ENCODE measurements around the gene NPTN.
"Not testable (repeated sequence)": the region's sequence is repeated elsewhere in the genome, so short reads cannot be mapped to it uniquely, and the experiment has no call there.

Gene NPTN

DNA sequence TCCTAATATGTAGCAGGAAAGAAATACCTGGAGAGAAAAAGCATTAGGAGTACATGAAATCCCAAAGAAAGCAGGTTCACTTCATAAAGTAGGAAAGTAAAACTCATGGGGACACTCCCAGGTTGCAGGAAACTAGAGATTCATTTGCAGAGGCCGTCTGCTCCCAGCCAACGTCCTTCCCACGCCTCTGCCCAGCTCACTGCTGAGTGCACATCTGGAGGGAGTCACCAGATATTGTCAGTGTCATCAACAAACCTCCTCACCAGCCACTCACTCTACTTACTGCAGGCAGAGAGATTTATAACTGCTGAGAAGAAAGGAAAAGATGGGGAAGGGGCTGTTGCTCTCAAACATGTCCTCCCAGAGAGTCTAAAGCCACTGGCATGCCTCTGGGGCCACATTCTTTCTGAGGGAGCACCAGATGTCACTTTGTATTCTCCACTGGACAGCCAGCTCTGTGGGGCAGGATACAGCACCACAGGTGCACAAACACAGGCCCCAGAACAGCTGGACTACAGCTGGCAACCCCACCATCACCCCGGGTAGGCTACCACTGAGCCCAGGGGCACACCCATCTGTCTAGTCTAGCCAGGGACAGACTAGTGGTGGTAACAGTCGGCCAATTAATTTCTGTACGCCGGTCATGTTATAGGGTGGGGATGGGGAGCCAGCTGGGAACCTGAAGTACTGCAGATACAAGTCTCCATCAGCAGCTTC lies 64.5 kb downstream of the NPTN start:
- TF ChIP-seq POLR2A (IDR thresholded peaks at IDR 0.05; ENCODE audit: low read depth, low read length) (no peak), POU2F2 (IDR thresholded peaks at IDR 0.05; ENCODE audit: low read depth, low read length) (no peak), POLR2AphosphoS5 (IDR thresholded peaks at IDR 0.05; ENCODE audit: low read depth, low read length) (no peak), PAX5 (IDR thresholded peaks at IDR 0.05; ENCODE audit: insufficient read depth, low read length, severe bottlenecking) (no peak), SPI1 (IDR thresholded peaks at IDR 0.05; ENCODE audit: low read depth, low read length) (no peak), TAF1 (IDR thresholded peaks at IDR 0.05; ENCODE audit: low read depth, low read length) (no peak)
- FAIRE-seq (no peak), DNase-seq (ENCODE audit: insufficient read length, low spot score) (no peak)

DNA sequence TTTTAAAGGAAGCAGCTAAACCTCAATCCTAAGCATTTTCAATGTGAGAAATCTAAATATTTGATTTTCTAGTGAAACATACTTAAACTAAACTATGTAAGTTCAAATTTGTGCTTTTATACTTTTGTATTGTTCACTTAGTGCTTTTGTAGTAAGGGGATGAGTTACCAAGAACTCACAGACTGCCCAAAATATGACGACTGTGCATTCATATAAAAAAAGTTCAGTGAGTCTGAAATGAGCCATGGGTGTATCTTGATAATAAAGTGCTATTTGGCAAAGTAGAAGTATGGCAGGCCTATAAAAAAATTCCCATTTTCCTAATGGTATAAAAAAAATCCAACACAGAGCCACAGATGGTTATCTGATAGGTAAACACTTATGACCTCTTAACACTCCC lies 66.2 kb downstream of the NPTN start:
- DNase-seq (ENCODE audit: insufficient read length, low spot score) (no peak), FAIRE-seq (no peak)
- no peak for TF ChIP-seq POU2F2 (IDR thresholded peaks at IDR 0.05; ENCODE audit: low read depth, low read length)
- TF ChIP-seq TAF1 (IDR thresholded peaks at IDR 0.05; ENCODE audit: low read depth, low read length), result no peak
- TF ChIP-seq POLR2A (IDR thresholded peaks at IDR 0.05; ENCODE audit: low read depth, low read length), result no peak
- TF ChIP-seq PAX5 (IDR thresholded peaks at IDR 0.05; ENCODE audit: insufficient read depth, low read length, severe bottlenecking), result no peak
- no peak for TF ChIP-seq SPI1 (IDR thresholded peaks at IDR 0.05; ENCODE audit: low read depth, low read length)
- no peak for TF ChIP-seq POLR2AphosphoS5 (IDR thresholded peaks at IDR 0.05; ENCODE audit: low read depth, low read length)

DNA sequence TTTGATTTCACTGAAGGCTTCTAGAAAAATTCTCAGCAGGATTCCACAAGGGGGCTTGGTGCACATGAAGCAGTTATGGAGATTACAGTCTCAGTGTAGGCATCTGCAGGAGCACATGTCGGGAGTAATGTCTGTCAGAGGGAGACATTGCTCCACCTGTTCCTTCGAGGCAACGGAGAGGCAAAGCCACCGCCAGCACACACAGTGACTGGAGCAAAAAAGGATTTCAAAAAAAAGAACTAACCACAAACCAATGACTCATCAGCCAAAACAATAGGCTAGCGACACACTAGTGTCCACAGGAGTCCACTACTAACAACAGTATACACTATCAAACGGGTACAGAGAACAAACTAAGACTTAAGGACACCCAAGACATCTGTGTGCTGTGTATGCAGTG lies 68.9 kb downstream of the NPTN start:
- no peak for TF ChIP-seq TAF1 (IDR thresholded peaks at IDR 0.05; ENCODE audit: low read depth, low read length)
- TF ChIP-seq POU2F2 (IDR thresholded peaks at IDR 0.05; ENCODE audit: low read depth, low read length), result no peak
- TF ChIP-seq POLR2A (IDR thresholded peaks at IDR 0.05; ENCODE audit: low read depth, low read length), result no peak
- no peak for TF ChIP-seq POLR2AphosphoS5 (IDR thresholded peaks at IDR 0.05; ENCODE audit: low read depth, low read length)
- no peak for TF ChIP-seq SPI1 (IDR thresholded peaks at IDR 0.05; ENCODE audit: low read depth, low read length)
- no peak for TF ChIP-seq PAX5 (IDR thresholded peaks at IDR 0.05; ENCODE audit: insufficient read depth, low read length, severe bottlenecking)
- DNase-seq (ENCODE audit: insufficient read length, low spot score) (no peak), FAIRE-seq (no peak)

- DNase-seq (ENCODE audit: insufficient read length, low spot score) (no peak), FAIRE-seq (no peak)
- TF ChIP-seq POLR2AphosphoS5 (IDR thresholded peaks at IDR 0.05; ENCODE audit: low read depth, low read length), result no peak
- TF ChIP-seq POU2F2 (IDR thresholded peaks at IDR 0.05; ENCODE audit: low read depth, low read length), result no peak
- no peak for TF ChIP-seq POLR2A (IDR thresholded peaks at IDR 0.05; ENCODE audit: low read depth, low read length)
- no peak for TF ChIP-seq TAF1 (IDR thresholded peaks at IDR 0.05; ENCODE audit: low read depth, low read length)
- no peak for TF ChIP-seq PAX5 (IDR thresholded peaks at IDR 0.05; ENCODE audit: insufficient read depth, low read length, severe bottlenecking)
- TF ChIP-seq SPI1 (IDR thresholded peaks at IDR 0.05; ENCODE audit: low read depth, low read length), result no peak
Measured at GRCh38 chr15:73560501-73561117, 72.6 kb downstream of the NPTN start.

- FAIRE-seq, result no peak
Measured at GRCh38 chr15:73558529-73558928, 74.7 kb downstream of the NPTN start.

DNA sequence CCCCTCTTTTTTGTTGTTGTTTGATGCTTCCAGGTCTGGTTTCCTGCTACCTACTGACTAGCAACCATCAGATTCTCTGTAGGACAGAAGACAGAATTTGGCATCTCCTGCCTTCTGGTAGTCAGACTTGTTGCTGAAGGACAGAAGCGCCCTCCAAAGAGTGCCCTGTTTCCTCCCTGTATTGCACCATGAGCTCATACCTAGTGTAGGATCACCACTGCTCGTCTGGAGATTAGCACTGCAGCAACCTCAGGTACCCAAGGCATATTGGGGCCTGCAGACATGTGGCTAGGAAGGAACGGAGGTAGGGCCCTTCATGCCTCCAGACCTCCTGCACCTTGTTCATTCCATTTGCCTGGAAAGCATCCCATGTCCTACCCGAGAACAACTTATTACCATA lies 78.1 kb downstream of the NPTN start:
- DNase-seq (ENCODE audit: insufficient read length, low spot score) (no peak), FAIRE-seq (no peak)
- TF ChIP-seq PAX5 (IDR thresholded peaks at IDR 0.05; ENCODE audit: insufficient read depth, low read length, severe bottlenecking), result no peak
- TF ChIP-seq POLR2A (IDR thresholded peaks at IDR 0.05; ENCODE audit: low read depth, low read length), result 0 out of 2 replicates have a peak, but pooled peaks have one; percentile 21

More at GRCh38 chr15:73558529-73558928, 74.7 kb downstream of the NPTN start:
- no peak for TF ChIP-seq POLR2AphosphoS5 (IDR thresholded peaks at IDR 0.05; ENCODE audit: low read depth, low read length)
- no peak for TF ChIP-seq POU2F2 (IDR thresholded peaks at IDR 0.05; ENCODE audit: low read depth, low read length)
- no peak for TF ChIP-seq PAX5 (IDR thresholded peaks at IDR 0.05; ENCODE audit: insufficient read depth, low read length, severe bottlenecking)
- TF ChIP-seq POLR2A (IDR thresholded peaks at IDR 0.05; ENCODE audit: low read depth, low read length), result no peak
- no peak for TF ChIP-seq SPI1 (IDR thresholded peaks at IDR 0.05; ENCODE audit: low read depth, low read length)
- TF ChIP-seq TAF1 (IDR thresholded peaks at IDR 0.05; ENCODE audit: low read depth, low read length), result no peak
- DNase-seq (ENCODE audit: insufficient read length, low spot score), result no peak

DNA sequence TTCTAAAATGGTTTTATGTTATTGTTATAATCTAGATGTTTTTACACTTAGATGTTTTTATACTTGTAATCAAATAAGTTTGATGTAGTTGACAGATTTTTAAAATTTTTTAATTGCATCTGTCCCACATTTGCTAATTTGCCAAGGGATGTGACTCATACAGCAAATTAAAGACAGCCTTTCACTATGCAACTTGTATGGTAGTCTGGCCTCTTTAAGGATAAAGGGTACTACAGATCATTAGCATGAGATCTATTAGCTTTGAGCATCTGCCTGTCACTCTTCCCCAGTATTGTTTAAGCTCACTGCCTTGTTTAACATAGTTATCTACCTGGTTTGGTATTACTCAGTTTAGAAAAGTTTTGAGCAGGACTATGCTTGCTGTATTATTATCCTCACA lies 83.0 kb downstream of the NPTN start:
- no peak for TF ChIP-seq POLR2AphosphoS5 (IDR thresholded peaks at IDR 0.05; ENCODE audit: low read depth, low read length)
- TF ChIP-seq POLR2A (IDR thresholded peaks at IDR 0.05; ENCODE audit: low read depth, low read length), result no peak
- no peak for TF ChIP-seq PAX5 (IDR thresholded peaks at IDR 0.05; ENCODE audit: insufficient read depth, low read length, severe bottlenecking)
- no peak for TF ChIP-seq TAF1 (IDR thresholded peaks at IDR 0.05; ENCODE audit: low read depth, low read length)
- TF ChIP-seq POU2F2 (IDR thresholded peaks at IDR 0.05; ENCODE audit: low read depth, low read length), result no peak
- no peak for TF ChIP-seq SPI1 (IDR thresholded peaks at IDR 0.05; ENCODE audit: low read depth, low read length)
- DNase-seq (ENCODE audit: insufficient read length, low spot score) (no peak), FAIRE-seq (no peak)

- not testable (repeated sequence) for FAIRE-seq; DNase-seq (ENCODE audit: insufficient read length, low spot score)
Measured at GRCh38 chr15:73548925-73549324, 84.3 kb downstream of the NPTN start.

DNA sequence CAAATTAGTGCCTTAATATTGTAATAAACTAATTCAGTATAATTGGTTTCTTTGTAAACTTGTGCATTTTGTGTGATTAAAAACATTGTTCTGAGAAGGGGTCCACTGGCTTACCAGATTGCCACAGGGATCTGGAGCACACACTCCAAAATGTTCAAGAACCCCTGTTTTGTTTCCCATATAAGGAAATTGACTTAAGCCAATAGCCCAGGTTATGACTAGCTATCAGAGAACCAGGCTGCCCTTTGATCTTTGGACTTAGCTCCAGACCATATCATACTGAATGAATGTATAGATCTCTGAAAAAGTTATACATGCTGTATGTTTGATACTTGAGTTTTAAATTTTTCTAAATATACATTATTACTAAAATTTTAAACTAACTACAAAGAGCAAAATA lies 91.7 kb downstream of the NPTN start:
- FAIRE-seq, result no peak
- TF ChIP-seq POU2F2 (IDR thresholded peaks at IDR 0.05; ENCODE audit: low read depth, low read length), result no peak
- TF ChIP-seq POLR2A (IDR thresholded peaks at IDR 0.05; ENCODE audit: low read depth, low read length), result no peak
- no peak for TF ChIP-seq TAF1 (IDR thresholded peaks at IDR 0.05; ENCODE audit: low read depth, low read length)
- no peak for TF ChIP-seq POLR2AphosphoS5 (IDR thresholded peaks at IDR 0.05; ENCODE audit: low read depth, low read length)
- no peak for TF ChIP-seq SPI1 (IDR thresholded peaks at IDR 0.05; ENCODE audit: low read depth, low read length)
- TF ChIP-seq PAX5 (IDR thresholded peaks at IDR 0.05; ENCODE audit: insufficient read depth, low read length, severe bottlenecking), result no peak
- no peak for DNase-seq (ENCODE audit: insufficient read length, low spot score)

DNA sequence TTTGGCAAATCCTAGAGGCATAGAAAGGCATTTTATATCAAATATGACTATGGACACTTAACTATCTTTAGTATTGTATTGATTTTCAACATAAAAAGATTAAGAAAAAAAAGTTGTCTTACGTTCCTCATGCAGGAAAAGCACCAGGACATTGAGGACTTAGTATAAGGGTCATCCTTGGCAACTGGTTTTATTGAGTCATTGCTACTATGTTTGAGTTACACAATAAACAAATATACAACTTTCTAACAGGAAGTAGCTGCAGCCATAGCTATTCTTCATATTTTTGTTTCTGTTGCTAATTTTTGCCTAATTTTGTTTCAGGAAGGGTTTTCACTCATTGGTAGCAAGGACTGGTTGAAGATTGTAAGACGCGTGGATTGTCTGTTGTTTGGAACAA lies 93.0 kb downstream of the NPTN start:
- no peak for TF ChIP-seq POLR2AphosphoS5 (IDR thresholded peaks at IDR 0.05; ENCODE audit: low read depth, low read length)
- TF ChIP-seq SPI1 (IDR thresholded peaks at IDR 0.05; ENCODE audit: low read depth, low read length), result no peak
- TF ChIP-seq POU2F2 (IDR thresholded peaks at IDR 0.05; ENCODE audit: low read depth, low read length), result no peak
- no peak for TF ChIP-seq POLR2A (IDR thresholded peaks at IDR 0.05; ENCODE audit: low read depth, low read length)
- no peak for TF ChIP-seq TAF1 (IDR thresholded peaks at IDR 0.05; ENCODE audit: low read depth, low read length)
- no peak for TF ChIP-seq PAX5 (IDR thresholded peaks at IDR 0.05; ENCODE audit: insufficient read depth, low read length, severe bottlenecking)
- DNase-seq (ENCODE audit: insufficient read length, low spot score), result no peak
- FAIRE-seq, result no peak

All from GM12891 (cell line).